Hepatocyte (in vitro differentiated cells): ENCODE measurements around the gene SST. TPM values are rescaled to one million over a fixed set of nuclear protein-coding genes. Genes with fewer than 3 reads are reported as not detected.
A peak's percentile ranks its signal among the peaks of the same experiment; 100 is the strongest.

Experiments
- DNase-seq: peaks from one replicate; pipeline ENCODE4 v3.0.0-alpha.2; 2016; ENCODE audit warnings: low spot score
- H2AFZ ChIP-seq: fragments of 200-600 bp; sonication (generic); 2 replicates; pipeline ENCODE4 v1.6.0; 2016; ENCODE audit warnings: antibody characterized with exemption, mild to moderate bottlenecking
- H3K27ac ChIP-seq: fragments of 200-600 bp; sonication (generic); 2 replicates; pipeline ENCODE4 v1.5.1; 2016; ENCODE audit warnings: mild to moderate bottlenecking
- H3K27me3 ChIP-seq: fragments of 200-600 bp; sonication (generic); 2 replicates; pipeline ENCODE4 v1.6.1; 2016
- H3K36me3 ChIP-seq: fragments of 200-600 bp; sonication (generic); replicated peaks from 2 replicates; pipeline ENCODE4 v1.5.1; 2016; ENCODE audit warnings: low read depth; ENCODE audit not compliant: insufficient read depth
- H3K4me1 ChIP-seq: fragments of 200-600 bp; sonication (generic); 2 replicates; pipeline ENCODE4 v1.5.1; 2016; ENCODE audit warnings: mild to moderate bottlenecking, moderate library complexity; ENCODE audit not compliant: insufficient read depth
- H3K4me2 ChIP-seq: fragments of 200-600 bp; sonication (generic); 2 replicates; pipeline ENCODE4 v1.6.0; 2016
- H3K4me3 ChIP-seq: fragments of 200-600 bp; sonication (generic); 2 replicates; pipeline ENCODE4 v1.5.1; 2016; ENCODE audit warnings: mild to moderate bottlenecking
- H3K79me2 ChIP-seq: fragments of 200-600 bp; sonication (generic); 2 replicates; pipeline ENCODE4 v1.6.0; 2017; ENCODE audit warnings: mild to moderate bottlenecking
- H3K9me2 ChIP-seq: fragments of 200-600 bp; sonication (generic); replicated peaks from 2 replicates; pipeline ENCODE4 v1.6.0; 2017; ENCODE audit warnings: mild to moderate bottlenecking; ENCODE audit not compliant: insufficient read depth
- H3K9me3 ChIP-seq: fragments of 200-600 bp; sonication (generic); 2 replicates; pipeline ENCODE4 v1.5.1; 2016; ENCODE audit warnings: low read depth, mild to moderate bottlenecking
- H4K20me1 ChIP-seq: fragments of 200-600 bp; sonication (generic); 2 replicates; pipeline ENCODE4 v1.6.0; 2016; ENCODE audit warnings: mild to moderate bottlenecking; ENCODE audit not compliant: insufficient read depth, poor library complexity, severe bottlenecking
- CTCF ChIP-seq: fragments of 200-600 bp; sonication (generic); IDR thresholded peaks from 2 replicates; pipeline ENCODE4 v1.5.1; 2016; ENCODE audit warnings: antibody characterized with exemption, mild to moderate bottlenecking; ENCODE audit not compliant: poor library complexity
- EZH2 ChIP-seq: fragments of 200-600 bp; sonication (generic); IDR thresholded peaks from 2 replicates; pipeline ENCODE4 v1.6.1; 2016; ENCODE audit warnings: antibody characterized with exemption, mild to moderate bottlenecking, borderline replicate concordance
- EZH2phosphoT487 ChIP-seq: fragments of 200-600 bp; sonication (generic); IDR thresholded peaks from one replicate; pipeline ENCODE4 v1.6.1; 2018; ENCODE audit warnings: antibody characterized with exemption, mild to moderate bottlenecking, low read depth, moderate library complexity; ENCODE audit not compliant: unreplicated experiment, severe bottlenecking
- WGBS: methylation state at CpG from one replicate; pipeline ENCODE4 v1.1.6; 2016; ENCODE audit warnings: low lambda C conversion rate; ENCODE audit errors: missing lambda C conversion rate; 5-methylcytosine and 5-hydroxymethylcytosine counted together
- polyA plus RNA-seq: library from polyadenylated mRNA; unstranded; fragments of >200 nt; fragmentation: Nextera tagmentation; extraction: Ambion mirVana; gene quantifications from 2 replicates; pipeline ENCODE4 v1.2.1, GENCODE V29; 2016
- total RNA-seq: library from RNA; depleted of rRNA; stranded (reverse); fragments of >200 nt; gene quantifications from 2 replicates; pipeline ENCODE4 v1.2.3, GENCODE V29; 2014

Gene SST
- total and polyA plus RNA-seq, 2 experiments from 2014 or later: 53.5 to 112 TPM

- H4K20me1 ChIP-seq: peaks cover 3% of the 10 kb centered on the region
- no peak for TF ChIP-seq EZH2
- no peak for TF ChIP-seq EZH2phosphoT487
- TF ChIP-seq CTCF: no peak
- no peak overlapping the region for H3K4me2 ChIP-seq
- H3K27me3 ChIP-seq: no peaks in the 10 kb centered on the region
- no peak overlapping the region for H3K4me3 ChIP-seq
- no peak overlapping the region for H2AFZ ChIP-seq
- no peaks in the 10 kb centered on the region for H3K9me2 ChIP-seq
- 52% methylated on average over 1 of the region's 1 CpG for whole genome bisulfite sequencing
- H3K36me3 ChIP-seq: no peaks in the 10 kb centered on the region
- peaks cover 11% of the 10 kb centered on the region for H3K4me1 ChIP-seq
- H3K27ac ChIP-seq: no peak overlapping the region
- no peak for DNase-seq
- H3K79me2 ChIP-seq: no peaks in the 10 kb centered on the region
- no peaks in the 10 kb centered on the region for H3K9me3 ChIP-seq
These were observed 47.4 kb upstream of the SST start for GRCh38 chr3:187717572-187717971.

GRCh38 chr3:187714404-187714979 lies 44.3 kb upstream of the SST start:
- Histone ChIP-seq H3K4me1 (peaks cover 1% of the 10 kb centered on the region), H3K36me3 (no peaks in the 10 kb centered on the region), H4K20me1 (no peaks in the 10 kb centered on the region), H3K27ac (no peak overlapping the region), H2AFZ (no peak overlapping the region), H3K4me2 (no peak overlapping the region), H3K9me2 (no peaks in the 10 kb centered on the region), H3K79me2 (no peaks in the 10 kb centered on the region), H3K27me3 (no peaks in the 10 kb centered on the region), H3K4me3 (no peak overlapping the region), H3K9me3 (no peaks in the 10 kb centered on the region)
- peak; percentile 90 for TF ChIP-seq CTCF
- no peak for TF ChIP-seq EZH2
- peak; percentile 84 for DNase-seq
- WGBS: 21% methylated on average over 4 of the region's 4 CpGs

GRCh38 chr3:187713504-187713903 lies 43.3 kb upstream of the SST start:
- Histone ChIP-seq H3K36me3 (no peaks in the 10 kb centered on the region), H3K9me3 (no peaks in the 10 kb centered on the region), H3K27ac (no peak overlapping the region), H3K4me2 (no peak overlapping the region), H3K4me1 (peaks cover under 1% of the 10 kb centered on the region), H3K9me2 (no peaks in the 10 kb centered on the region), H3K27me3 (no peaks in the 10 kb centered on the region), H3K79me2 (no peaks in the 10 kb centered on the region), H3K4me3 (no peak overlapping the region), H2AFZ (no peak overlapping the region), H4K20me1 (no peaks in the 10 kb centered on the region)
- TF ChIP-seq EZH2phosphoT487 (no peak), CTCF (no peak), EZH2 (no peak)
- 93% methylated on average over 2 of the region's 2 CpGs for WGBS
- DNase-seq: no peak

GRCh38 chr3:187709155-187709554 lies 39.0 kb upstream of the SST start:
- 67% methylated on average over 4 of the region's 4 CpGs for WGBS
- Histone ChIP-seq H3K4me3 (no peak overlapping the region), H3K4me2 (no peak overlapping the region), H3K27me3 (no peaks in the 10 kb centered on the region), H3K36me3 (no peaks in the 10 kb centered on the region), H3K27ac (no peak overlapping the region), H2AFZ (no peak overlapping the region), H3K79me2 (no peaks in the 10 kb centered on the region), H3K9me3 (no peaks in the 10 kb centered on the region), H3K9me2 (no peaks in the 10 kb centered on the region), H4K20me1 (no peaks in the 10 kb centered on the region), H3K4me1 (peaks cover 4% of the 10 kb centered on the region)
- DNase-seq: no peak
- no peak for TF ChIP-seq EZH2phosphoT487
- TF ChIP-seq EZH2: no peak
- no peak for TF ChIP-seq CTCF
